Measurements from ENCODE around the gene CDH13. TPM values are rescaled to one million over a fixed set of nuclear protein-coding genes. Genes with fewer than 3 reads are reported as not detected.

The CDH13 gene
- total RNA-seq, 2 donors from 2014 or later: 2.4 to 6.3 TPM

- Histone ChIP-seq H3K27me3 (peaks cover 21% of the 10 kb centered on the region), H3K4me1 (peaks cover 5% of the 10 kb centered on the region), H3K9ac (ENCODE audit: low read depth in 2 of 2, low read length in 2 of 2) (no peak overlapping the region), H3K27ac (no peak overlapping the region), H3K36me3 (no peaks in the 10 kb centered on the region), H3K4me3 (no peak overlapping the region), H3K9me3 (no peaks in the 10 kb centered on the region)
- intact Hi-C loops (cut with DNase I): no loop called here
- TF ChIP-seq CTCF (IDR thresholded peaks at IDR 0.05): no peak
- DNase-seq: no peak
These were observed 5.2 kb downstream of the CDH13 start for GRCh38 chr16:82631701-82632685.

GRCh38 chr16:82633964-82634600 lies 7.3 kb downstream of the CDH13 start:
- no peak overlapping the region for H3K4me3 ChIP-seq
- TF ChIP-seq CTCF (IDR thresholded peaks at IDR 0.05): no peak

GRCh38 chr16:82634955-82635610 lies 8.3 kb downstream of the CDH13 start:
- H3K9ac ChIP-seq (ENCODE audit: low read depth in 2 of 2, low read length in 2 of 2): no peak overlapping the region
- H3K4me1 ChIP-seq: no peaks in the 10 kb centered on the region

More at GRCh38 chr16:82633964-82634600, 7.3 kb downstream of the CDH13 start:
- Histone ChIP-seq H3K27ac (no peak overlapping the region), H3K9me3 (no peaks in the 10 kb centered on the region), H3K36me3 (no peaks in the 10 kb centered on the region), H3K4me1 (no peaks in the 10 kb centered on the region), H3K27me3 (peaks cover under 1% of the 10 kb centered on the region), H3K9ac (ENCODE audit: low read depth in 2 of 2, low read length in 2 of 2) (no peak overlapping the region)
- intact Hi-C loops (cut with DNase I): no loop called here
- DNase-seq: peak; percentile 38

GRCh38 chr16:82636485-82636884 lies 9.7 kb downstream of the CDH13 start:
- Histone ChIP-seq H3K27ac (peak overlapping the region; percentile 33), H3K4me3 (no peak overlapping the region), H3K4me1 (no peaks in the 10 kb centered on the region), H3K9me3 (no peaks in the 10 kb centered on the region), H3K36me3 (no peaks in the 10 kb centered on the region), H3K9ac (ENCODE audit: low read depth in 2 of 2, low read length in 2 of 2) (peak overlapping the region in 1 of 2 donors; percentile 26), H3K27me3 (no peaks in the 10 kb centered on the region)
- intact Hi-C loops (cut with DNase I): no loop called here
- TF ChIP-seq CTCF (IDR thresholded peaks at IDR 0.05): no peak
- DNase-seq: peak; percentile 61

More at GRCh38 chr16:82634955-82635610, 8.3 kb downstream of the CDH13 start:
- H3K27ac ChIP-seq: no peak overlapping the region
- intact Hi-C loops (cut with DNase I): no loop called here
- no peaks in the 10 kb centered on the region for H3K9me3 ChIP-seq
- no peak for DNase-seq
- no peak for TF ChIP-seq CTCF (IDR thresholded peaks at IDR 0.05)
- no peak overlapping the region for H3K4me3 ChIP-seq
- H3K27me3 ChIP-seq: no peaks in the 10 kb centered on the region
- H3K36me3 ChIP-seq: no peaks in the 10 kb centered on the region

GRCh38 chr16:82636958-82637357 lies 10.2 kb downstream of the CDH13 start:
- no peak overlapping the region for H3K4me3 ChIP-seq
- H3K27ac ChIP-seq: peak overlapping the region; percentile 33
- H3K4me1 ChIP-seq: no peaks in the 10 kb centered on the region
- H3K9ac ChIP-seq (ENCODE audit: low read depth in 2 of 2, low read length in 2 of 2): no peak overlapping the region
- no peaks in the 10 kb centered on the region for H3K9me3 ChIP-seq
- H3K36me3 ChIP-seq: no peaks in the 10 kb centered on the region
- intact Hi-C loops (cut with DNase I): no loop called here
- DNase-seq: peak; percentile 48
- TF ChIP-seq CTCF (IDR thresholded peaks at IDR 0.05): no peak
- no peaks in the 10 kb centered on the region for H3K27me3 ChIP-seq
